H1 (cell line): Measurements from ENCODE around the gene WDCP. TPM values are rescaled to one million over a fixed set of nuclear protein-coding genes. Genes with fewer than 3 reads are reported as not detected.

Experiments
- CTCF ChIA-PET: fragments of 300-600 bp; sonication (Branson Sonifier 250); formaldehyde crosslinking; loops from one replicate; lab custom pipeline; 2021; ENCODE audit not compliant: partially characterized antibody; lab: Charles Lee
- POLR2A ChIA-PET: fragments of 300-600 bp; sonication (Branson Sonifier 250); formaldehyde crosslinking; loops from one replicate; lab custom pipeline; 2021; ENCODE audit warnings: inconsistent platforms; ENCODE audit not compliant: partially characterized antibody; lab: Charles Lee
- DNase-seq, 2 experiments: peaks; one replicate each; pipeline versions ENCODE4 v3.0.0 to v3.0.0-alpha.2; 2010 to 2022; ENCODE audit warnings: low spot score in 2 of 2, low read depth in 1 of 2, mixed read lengths in 1 of 2
- FAIRE-seq: peaks from 2 replicates; lab custom pipeline; 2011; peaks lifted over from hg19 to GRCh38; lab: Jason Lieb, UNC
- H2AFZ ChIP-seq: 2 replicates; pipeline ENCODE4 v1.8.1; 2012; ENCODE audit warnings: low read length, inconsistent platforms
- H2AK5ac ChIP-seq: 2 replicates; pipeline ENCODE4 v1.6.1; 2013; ENCODE audit warnings: low read depth, low read length
- H2BK120ac ChIP-seq: replicated peaks from 2 replicates; pipeline ENCODE3; 2013; ENCODE audit warnings: low read depth, low read length, inconsistent platforms
- H2BK12ac ChIP-seq: 2 replicates; pipeline ENCODE4 v1.6.1; 2013; ENCODE audit warnings: low read depth, low read length
- H2BK15ac ChIP-seq: 2 replicates; pipeline ENCODE4 v1.6.1; 2013; ENCODE audit warnings: low read length
- H2BK20ac ChIP-seq: 2 replicates; pipeline ENCODE4 v1.6.1; 2013; ENCODE audit warnings: low read length
- H2BK5ac ChIP-seq: 2 replicates; pipeline ENCODE4 v1.6.1; 2013; ENCODE audit warnings: low read depth, low read length
- H3K14ac ChIP-seq: 2 replicates; pipeline ENCODE4 v1.6.1; 2013; ENCODE audit warnings: inconsistent platforms; ENCODE audit not compliant: insufficient read length
- H3K18ac ChIP-seq: 2 replicates; pipeline ENCODE4 v1.6.1; 2013; ENCODE audit warnings: low read length; ENCODE audit errors: extremely low read depth
- H3K23ac ChIP-seq: 2 replicates; pipeline ENCODE4 v1.6.1; 2013; ENCODE audit warnings: inconsistent platforms; ENCODE audit not compliant: insufficient read length
- H3K23me2 ChIP-seq: 2 replicates; pipeline ENCODE4 v1.6.1; 2013; ENCODE audit warnings: low read depth, low read length
- H3K27ac ChIP-seq: 2 replicates; pipeline ENCODE4 v1.6.1; 2011; ENCODE audit warnings: low read depth, low read length, inconsistent platforms
- H3K27me3 ChIP-seq, 4 experiments: replicated peaks in 1 of 4; 1 replicate in 1 of 4; 2 replicates in 3 of 4; pipeline versions ENCODE4 v1.6.1 to v1.8.1; 2011 to 2013; ENCODE audit warnings: low read length in 3 of 4, mild to moderate bottlenecking in 3 of 4, inconsistent platforms in 2 of 4, mixed read lengths in 2 of 4, moderate library complexity in 1 of 4; ENCODE audit not compliant: control insufficient read depth in 3 of 4, insufficient read depth in 3 of 4; ENCODE audit errors: extremely low read depth in 1 of 4
- H3K36me3 ChIP-seq, 4 experiments: 2 replicates each; pipeline versions ENCODE4 v1.6.1 to v1.8.1; 2011 to 2013; ENCODE audit warnings: mild to moderate bottlenecking in 4 of 4, low read length in 3 of 4, moderate library complexity in 2 of 4, control low read depth in 1 of 4, inconsistent platforms in 1 of 4; ENCODE audit not compliant: insufficient read depth in 4 of 4, control insufficient read depth in 2 of 4
- H3K4ac ChIP-seq: replicated peaks from 2 replicates; pipeline ENCODE3; 2013; ENCODE audit warnings: low read length, low read depth, mixed read lengths, inconsistent platforms; ENCODE audit not compliant: insufficient read length
- H3K4me1 ChIP-seq, 4 experiments: replicated peaks in 1 of 4; 1 replicate in 1 of 4; 2 replicates in 3 of 4; pipeline versions ENCODE4 v1.6.1 to v1.8.1; 2011 to 2013; ENCODE audit warnings: low read length in 3 of 4, inconsistent platforms in 2 of 4, mixed read lengths in 1 of 4; ENCODE audit not compliant: insufficient read depth in 4 of 4, control insufficient read depth in 3 of 4
- H3K4me2 ChIP-seq, 2 experiments: 2 replicates each; pipeline versions ENCODE4 v1.6.1 to v1.8.1; 2011 to 2013; ENCODE audit warnings: low read depth in 2 of 2, low read length in 2 of 2, control low read depth in 1 of 2, inconsistent platforms in 1 of 2, mild to moderate bottlenecking in 1 of 2; ENCODE audit not compliant: insufficient read depth in 1 of 2
- H3K4me3 ChIP-seq, 4 experiments: fragments of 200-600, 300-600 bp in 1 of 4; sonication (generic), shearing (Covaris generic), sonication (Bioruptor Twin) in 1 of 4; 2 replicates each; pipeline versions ENCODE4 v1.5.1 to v1.8.1; 2011 to 2016; ENCODE audit warnings: low read length in 4 of 4, low read depth in 3 of 4, control low read depth in 2 of 4, inconsistent platforms in 2 of 4, mild to moderate bottlenecking in 2 of 4, mixed read lengths in 1 of 4, moderate library complexity in 1 of 4; ENCODE audit not compliant: insufficient read depth in 2 of 4; ENCODE audit errors: extremely low read depth in 1 of 4
- H3K56ac ChIP-seq: replicated peaks from 2 replicates; pipeline ENCODE3; 2013; ENCODE audit warnings: low read depth, mild to moderate bottlenecking, mixed read lengths, low read length, inconsistent platforms; ENCODE audit not compliant: insufficient read length
- H3K79me1 ChIP-seq: 2 replicates; pipeline ENCODE4 v1.6.1; 2013; ENCODE audit warnings: low read depth, low read length, control low read depth
- H3K79me2 ChIP-seq, 2 experiments: 2 replicates each; pipeline versions ENCODE4 v1.6.1 to v1.8.1; 2012 to 2013; ENCODE audit warnings: low read length in 2 of 2, mild to moderate bottlenecking in 2 of 2, inconsistent platforms in 1 of 2; ENCODE audit not compliant: insufficient read depth in 2 of 2, control insufficient read depth in 1 of 2
- H3K9ac ChIP-seq, 4 experiments: replicated peaks in 1 of 4; 1 replicate in 1 of 4; 2 replicates in 3 of 4; pipeline versions ENCODE4 v1.6.1 to v1.8.1; 2011 to 2013; ENCODE audit warnings: low read depth in 3 of 4, low read length in 3 of 4, control low read depth in 2 of 4, mild to moderate bottlenecking in 2 of 4, moderate library complexity in 2 of 4, inconsistent platforms in 1 of 4; ENCODE audit errors: extremely low read depth in 1 of 4
- H3K9me3 ChIP-seq, 2 experiments: 2 replicates each; pipeline versions ENCODE4 v1.6.1 to v1.8.1; 2012 to 2013; ENCODE audit warnings: mild to moderate bottlenecking in 2 of 2, moderate library complexity in 2 of 2, control low read depth in 1 of 2, inconsistent platforms in 1 of 2, low read depth in 1 of 2, low read length in 1 of 2, mixed read lengths in 1 of 2; ENCODE audit not compliant: insufficient read depth in 2 of 2
- H4K20me1 ChIP-seq, 2 experiments: replicated peaks in 1 of 2; 2 replicates each; pipeline versions ENCODE3 to v1.8.1; 2011 to 2013; ENCODE audit warnings: inconsistent platforms in 2 of 2, low read length in 2 of 2, mild to moderate bottlenecking in 1 of 2; ENCODE audit not compliant: insufficient read depth in 2 of 2, control insufficient read depth in 1 of 2
- H4K5ac ChIP-seq: 2 replicates; pipeline ENCODE4 v1.6.1; 2013; ENCODE audit warnings: low read length, low read depth, mixed read lengths, inconsistent platforms; ENCODE audit not compliant: insufficient read length
- H4K8ac ChIP-seq: 2 replicates; pipeline ENCODE4 v1.8.0; 2013; ENCODE audit warnings: mild to moderate bottlenecking, moderate library complexity, low read length, inconsistent platforms; ENCODE audit not compliant: insufficient read depth; ENCODE audit errors: extremely low read depth
- H4K91ac ChIP-seq: replicated peaks from 2 replicates; pipeline ENCODE3; 2013; ENCODE audit warnings: low read length, mixed read lengths, inconsistent platforms; ENCODE audit not compliant: insufficient read length
- ASH2L ChIP-seq: fragments of 200-600, 300-600 bp; sonication (generic); IDR thresholded peaks from one replicate; pipeline ENCODE4 v1.7.1; 2017; ENCODE audit warnings: low read length
- CBX8 ChIP-seq: fragments of 300-800, 300-1000 bp; sonication (generic); IDR thresholded peaks from 2 replicates; pipeline ENCODE4 v1.7.1; 2016; ENCODE audit warnings: low read depth, low read length, borderline replicate concordance
- EGR1 ChIP-seq: IDR thresholded peaks from 2 replicates; pipeline ENCODE4 v1.6.1; 2011; ENCODE audit warnings: low read depth, low read length, borderline replicate concordance
- JUND ChIP-seq: IDR thresholded peaks from 2 replicates; pipeline ENCODE4 v1.6.1; 2011; ENCODE audit warnings: mild to moderate bottlenecking, improper control_type of control experiment, low read length
- KDM5A ChIP-seq: fragments of 200-600 bp; IDR thresholded peaks from 2 replicates; pipeline ENCODE4 v1.7.1; 2012; ENCODE audit warnings: mild to moderate bottlenecking, low read length, inconsistent platforms, mixed read lengths
- POLR2A ChIP-seq, 2 experiments: IDR thresholded peaks; 1 replicate in 1 of 2; 2 replicates in 1 of 2; pipeline ENCODE4 v1.6.1; 2011; ENCODE audit warnings: low read depth in 2 of 2, low read length in 2 of 2, mild to moderate bottlenecking in 2 of 2; ENCODE audit errors: control extremely low read depth in 1 of 2
- POU5F1 ChIP-seq: IDR thresholded peaks from 2 replicates; pipeline ENCODE4 v1.6.1; 2011; ENCODE audit warnings: low read depth, mild to moderate bottlenecking, low read length, moderate library complexity
- RAD21 ChIP-seq, 2 experiments: IDR thresholded peaks in 1 of 2; conservative IDR thresholded peaks in 1 of 2; 2 replicates each; pipeline ENCODE4 v1.6.1; 2011; ENCODE audit warnings: low read depth in 2 of 2, low read length in 2 of 2, improper control_type of control experiment in 1 of 2, inconsistent platforms in 1 of 2, mild to moderate bottlenecking in 1 of 2, moderate library complexity in 1 of 2
- SIN3A ChIP-seq, 2 experiments: IDR thresholded peaks in 1 of 2; conservative IDR thresholded peaks in 1 of 2; 2 replicates each; pipeline ENCODE4 v1.6.1; 2011 to 2012; ENCODE audit warnings: low read length in 2 of 2, improper control_type of control experiment in 1 of 2, low read depth in 1 of 2, mild to moderate bottlenecking in 1 of 2
- SP4 ChIP-seq: IDR thresholded peaks from 2 replicates; pipeline ENCODE4 v1.6.1; 2012; ENCODE audit warnings: low read length, inconsistent platforms
- WGBS, 2 experiments: shearing (Covaris generic) in 1 of 2; methylation state at CpG; one replicate each; pipeline versions ENCODE4 v1.1.6 to v1.1.7; 2013 to 2015; ENCODE audit warnings: low lambda C conversion rate in 2 of 2, mixed read lengths in 2 of 2, inconsistent platforms in 1 of 2, low coverage in 1 of 2, missing lambda C conversion rate in 1 of 2; ENCODE audit not compliant: insufficient replicate concordance in 2 of 2, insufficient coverage in 1 of 2, insufficient read length in 1 of 2; ENCODE audit errors: extremely low coverage in 1 of 2, missing lambda C conversion rate in 1 of 2; 5-methylcytosine and 5-hydroxymethylcytosine counted together
- polyA plus RNA-seq, 7 experiments: library from polyadenylated mRNA; depleted of rRNA in 3 of 7; stranded (reverse) in 5 of 7; unstranded in 2 of 7; fragments of >200 nt in 5 of 7; fragments of 200-250 nt in 2 of 7; gene quantifications; 1 replicate in 5 of 7; 2 replicates in 1 of 7; 4 replicates in 1 of 7; pipeline versions ENCODE4 v1.2.1 to v1.2.3, GENCODE V29; 2011 to 2013; ENCODE audit warnings: missing spikeins in 2 of 7, mixed read lengths in 2 of 7
- total RNA-seq: library from RNA; stranded (reverse); fragmentation: NEBNext Ultra II Directional; extraction: Animal tissue kit (Norgen Biotek cat#: 25700); gene quantifications from 2 replicates; pipeline ENCODE4 v1.2.1, GENCODE V29; 2021
- TF ChIP-seq, protein P1 (sequence below): IDR thresholded peaks from 2 replicates; pipeline ENCODE4 v1.6.1; 2012; ENCODE audit warnings: low read length, inconsistent platforms

WDCP gene
- total and polyA plus RNA-seq, 2 of the 8 experiments (the other 6 are each of a cell fraction or from before 2014, with no cell fraction given) = 19.2 to 40.1 TPM

DNA sequence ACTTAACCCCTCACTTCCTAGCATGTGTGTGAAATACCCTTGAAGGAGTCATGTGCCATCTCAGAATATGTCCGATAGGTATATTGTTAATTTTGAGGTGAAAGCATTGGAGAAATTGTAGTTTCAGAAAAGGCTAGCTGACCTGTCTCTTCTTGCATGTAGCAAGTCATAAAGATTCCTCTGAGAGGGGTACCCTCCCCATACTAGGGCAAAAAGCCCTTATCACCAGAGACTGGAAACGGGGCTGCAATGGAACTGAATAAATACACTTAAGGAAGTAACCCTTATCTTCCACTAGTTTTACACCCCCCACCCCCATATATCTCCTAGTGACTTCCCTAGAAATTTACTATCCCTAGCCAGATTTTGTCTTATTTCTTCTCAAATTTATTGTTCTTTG lies 30.7 kb upstream of the WDCP start:
- H3K4me3 ChIP-seq = peak overlapping the region; percentile 58 to 74 (median 69); a peak in 7 of 8 replicates
- H3K18ac ChIP-seq = no peak overlapping the region
- peak overlapping the region; percentile 83 to 84 for H3K4me2 ChIP-seq
- H3K27me3 ChIP-seq = no peaks in the 10 kb centered on the region
- H4K20me1 ChIP-seq = no peaks in the 10 kb centered on the region
- no peak overlapping the region for H2BK120ac ChIP-seq
- TF ChIP-seq POU5F1 = no peak
- no peak for TF ChIP-seq JUND
- TF ChIP-seq RAD21 (IDR thresholded peaks at IDR 0.05 in 1 of 2, conservative IDR thresholded peaks at IDR 0.05 in 1 of 2; ENCODE audit: low read depth in 2 of 2, low read length in 2 of 2) = no peak
- no peak for TF ChIP-seq SP4
- TF ChIP-seq ASH2L = no peak
- TF ChIP-seq CBX8 = no peak
- no peak for TF ChIP-seq KDM5A
- TF ChIP-seq SIN3A (conservative IDR thresholded peaks at IDR 0.05 in 1 of 2, IDR thresholded peaks at IDR 0.05 in 1 of 2; ENCODE audit: low read depth in 1 of 2, low read length in 2 of 2) = no peak
- TF ChIP-seq POLR2A (IDR thresholded peaks at IDR 0.05; ENCODE audit: control extremely low read depth in 1 of 2, low read depth in 2 of 2, low read length in 2 of 2) = no peak
- TF ChIP-seq EGR1 = no peak
- TF ChIP-seq, protein P1, sequence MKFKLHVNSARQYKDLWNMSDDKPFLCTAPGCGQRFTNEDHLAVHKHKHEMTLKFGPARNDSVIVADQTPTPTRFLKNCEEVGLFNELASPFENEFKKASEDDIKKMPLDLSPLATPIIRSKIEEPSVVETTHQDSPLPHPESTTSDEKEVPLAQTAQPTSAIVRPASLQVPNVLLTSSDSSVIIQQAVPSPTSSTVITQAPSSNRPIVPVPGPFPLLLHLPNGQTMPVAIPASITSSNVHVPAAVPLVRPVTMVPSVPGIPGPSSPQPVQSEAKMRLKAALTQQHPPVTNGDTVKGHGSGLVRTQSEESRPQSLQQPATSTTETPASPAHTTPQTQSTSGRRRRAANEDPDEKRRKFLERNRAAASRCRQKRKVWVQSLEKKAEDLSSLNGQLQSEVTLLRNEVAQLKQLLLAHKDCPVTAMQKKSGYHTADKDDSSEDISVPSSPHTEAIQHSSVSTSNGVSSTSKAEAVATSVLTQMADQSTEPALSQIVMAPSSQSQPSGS = no peak
- TF ChIP-seq, all 59 proteins: peak for 0
- H3K9ac ChIP-seq = peak overlapping the region in 2 of 4 experiments; percentile 72 to 73; a peak in 3 of 7 replicates
- H2BK20ac ChIP-seq = no peak overlapping the region
- no peak overlapping the region for H4K5ac ChIP-seq
- no peak overlapping the region for H2AK5ac ChIP-seq
- no peak overlapping the region for H4K8ac ChIP-seq
- peak overlapping the region; percentile 66; the same call in 1 of the 2 replicates for H2BK5ac ChIP-seq
- POLR2A ChIA-PET = interaction anchor here (1.8 to 2.1 kb wide), 3 partner anchors 17 to 152 kb away, joined by 5 to 22 read pairs (median 5); partner anchors contain the start of gene WDCP
- peaks cover 11 to 28% (median 21%) of the 10 kb centered on the region in 4 experiments; a peak in 7 of 8 replicates for H3K36me3 ChIP-seq
- CTCF ChIA-PET = no interaction called here
- H2BK15ac ChIP-seq = no peak overlapping the region
- no peak overlapping the region for H2AFZ ChIP-seq
- no peaks in the 10 kb centered on the region for H3K79me1 ChIP-seq
- peaks cover 5% of the 10 kb centered on the region; the same call in 1 of the 2 replicates for H3K23me2 ChIP-seq
- no peak overlapping the region for H2BK12ac ChIP-seq
- H3K9me3 ChIP-seq = no peaks in the 10 kb centered on the region
- no peak overlapping the region for H3K23ac ChIP-seq
- H3K27ac ChIP-seq = no peak overlapping the region
- H4K91ac ChIP-seq = no peak overlapping the region
- peaks cover 0 to 9% (median 3%) of the 10 kb centered on the region in 4 experiments; a peak in 5 of 7 replicates for H3K4me1 ChIP-seq
- H3K4ac ChIP-seq = no peak overlapping the region
- H3K14ac ChIP-seq = no peak overlapping the region
- H3K56ac ChIP-seq = no peak overlapping the region
- peaks cover 0 to 19% of the 10 kb centered on the region in 2 experiments; a peak in 2 of 4 replicates for H3K79me2 ChIP-seq
- FAIRE-seq (no peak), DNase-seq (no peak)
- WGBS, 2 experiments = 92% methylated on average over 2 of the region's 2 CpGs; no CpG with 5 or more reads in 1 of the 2 experiments
